Hematopoietic multipotent progenitor cell treated with erythropoietin and hydrocortisone succinate and interleukin-3 and kit ligand, for 17 days (in vitro differentiated cells): ENCODE results near the gene WBP2NL.

Experiments used
- DNase-seq: peaks from one replicate; pipeline ENCODE4 v3.0.0-alpha.2; 2015; ENCODE audit warnings: low spot score

The WBP2NL gene

GRCh38 chr22:41979423-41980250 lies 19.0 kb upstream of the WBP2NL start:
- DNase-seq, result no peak

DNA sequence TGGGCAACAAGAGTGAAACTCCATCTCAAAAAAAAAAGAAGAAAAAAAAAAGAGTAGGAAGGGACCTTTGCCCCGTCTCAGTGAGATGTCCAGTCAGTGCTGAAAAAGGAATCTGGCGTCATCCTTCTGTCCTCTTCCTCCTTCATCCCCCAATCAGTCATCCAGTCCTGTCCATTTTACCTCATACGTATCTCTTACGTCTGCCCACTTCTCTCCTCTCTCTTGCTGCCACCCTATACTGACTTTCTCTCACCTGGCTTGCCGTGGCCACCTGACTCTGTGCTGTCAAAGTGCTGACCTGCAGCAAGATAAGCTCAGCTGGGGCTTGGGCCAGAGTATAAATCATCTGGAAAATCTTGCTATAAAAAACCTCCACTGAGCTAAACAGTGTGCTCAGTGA lies 15.7 kb upstream of the WBP2NL start:
- DNase-seq, result no peak

DNA sequence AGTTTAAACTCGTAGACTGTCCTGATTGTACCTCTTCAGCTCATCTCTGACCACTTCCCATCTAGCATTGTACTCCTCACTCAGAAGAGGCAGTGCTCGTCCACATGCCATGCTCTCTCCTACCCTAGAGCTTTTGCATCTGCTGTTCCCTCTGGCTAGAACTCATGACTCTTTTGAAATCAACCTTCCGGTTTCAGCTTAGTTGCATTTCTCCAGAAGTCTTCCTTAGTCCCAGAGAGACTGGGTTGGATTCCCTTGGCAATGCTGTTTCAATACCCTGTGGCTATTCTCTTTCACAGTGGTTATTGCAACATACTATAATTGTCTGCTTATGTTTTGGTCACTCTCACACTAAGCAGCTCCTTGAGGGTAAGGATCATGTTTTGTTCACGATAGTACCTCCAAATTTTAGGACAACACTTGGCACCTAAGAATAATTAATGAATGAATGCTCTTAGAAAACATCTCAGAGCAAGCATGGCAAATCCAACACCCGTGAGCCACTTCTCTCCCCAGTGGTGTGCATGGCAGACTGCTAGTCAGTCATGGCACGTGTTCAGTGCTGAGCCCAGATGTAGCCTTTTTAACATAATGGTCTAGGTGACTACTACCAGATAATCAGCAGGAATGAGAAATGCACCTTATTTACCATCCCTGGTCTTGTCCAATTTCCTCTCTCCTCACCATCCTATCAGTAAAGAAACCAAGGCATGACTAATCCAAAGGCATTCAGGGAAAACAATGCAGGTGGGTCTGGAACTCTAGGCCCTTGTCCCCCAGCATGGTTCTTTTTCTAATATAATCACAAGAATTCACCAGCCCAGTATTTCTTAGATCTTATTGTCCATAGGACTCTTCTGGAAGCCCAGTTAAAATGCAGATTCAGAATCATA lies 14.8 kb upstream of the WBP2NL start:
- DNase-seq, result no peak

DNA sequence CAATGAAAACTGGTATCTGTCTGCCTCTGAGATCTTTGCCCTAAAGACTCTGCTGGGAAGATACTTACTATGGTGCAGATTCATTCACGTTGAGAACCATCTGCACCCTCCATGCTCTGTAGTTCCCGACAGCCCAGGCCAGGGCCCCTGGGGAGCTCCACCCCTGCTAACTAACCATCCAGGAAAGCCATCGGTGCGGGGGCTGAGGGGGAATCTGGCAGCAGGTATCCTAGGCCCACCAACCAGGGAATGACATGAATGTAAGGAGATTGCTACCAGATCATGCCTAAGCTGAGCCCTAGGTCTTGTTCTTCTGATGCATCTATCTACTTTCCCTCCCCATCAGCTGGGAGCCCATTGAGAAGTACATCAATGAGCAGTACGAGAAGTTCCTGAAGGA lies 11.3 kb upstream of the WBP2NL start:
- DNase-seq, result no peak

- no peak for DNase-seq
These were observed 9.3 kb upstream of the WBP2NL start for GRCh38 chr22:41989246-41989645.

GRCh38 chr22:41991111-41991510 lies 7.5 kb upstream of the WBP2NL start:
- DNase-seq, result no peak

GRCh38 chr22:41992496-41992895 lies 6.1 kb upstream of the WBP2NL start:
- DNase-seq, result no peak

- no peak for DNase-seq
These were observed 3.4 kb upstream of the WBP2NL start for GRCh38 chr22:41995211-41995610.

DNA sequence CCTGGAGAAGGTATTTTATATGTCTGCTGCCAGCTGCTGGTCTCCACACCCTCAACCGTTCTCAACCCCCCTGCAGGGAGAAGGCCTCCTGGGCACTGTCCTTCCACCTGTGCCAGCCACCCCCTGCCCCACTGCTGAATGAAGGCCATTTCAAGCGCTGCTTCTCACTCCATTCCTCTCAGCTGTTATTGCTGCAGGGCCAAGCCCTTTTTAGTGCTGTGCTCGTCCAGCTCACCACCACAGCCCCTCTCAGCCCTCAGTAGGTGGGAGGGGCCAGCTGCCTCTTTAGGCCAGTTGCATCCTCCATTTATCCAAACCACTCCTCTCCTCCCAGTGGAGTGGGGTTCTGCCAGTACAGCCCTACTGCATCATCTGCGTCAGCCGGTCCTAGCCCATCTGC lies 1.8 kb upstream of the WBP2NL start:
- no peak for DNase-seq

DNA sequence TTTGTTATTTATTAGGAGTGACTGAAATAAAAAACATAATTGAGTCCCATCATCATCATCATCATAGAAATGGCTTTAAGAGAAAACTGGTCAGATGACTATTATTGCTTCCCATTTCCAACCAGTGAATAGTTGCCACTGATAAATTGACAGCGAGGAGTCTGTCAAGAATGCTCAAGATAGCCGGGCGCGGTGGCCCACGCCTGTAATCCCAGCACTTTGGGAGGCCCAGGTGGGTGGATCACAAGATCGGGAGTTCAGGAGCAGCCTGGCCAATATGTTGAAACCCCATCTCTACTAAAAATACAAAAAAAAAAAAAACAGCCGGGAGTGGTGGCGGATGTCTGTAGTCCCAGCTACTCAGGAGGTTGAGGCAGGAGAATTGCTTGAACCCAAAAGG lies 1.9 kb downstream of the WBP2NL start:
- DNase-seq, result no peak

DNA sequence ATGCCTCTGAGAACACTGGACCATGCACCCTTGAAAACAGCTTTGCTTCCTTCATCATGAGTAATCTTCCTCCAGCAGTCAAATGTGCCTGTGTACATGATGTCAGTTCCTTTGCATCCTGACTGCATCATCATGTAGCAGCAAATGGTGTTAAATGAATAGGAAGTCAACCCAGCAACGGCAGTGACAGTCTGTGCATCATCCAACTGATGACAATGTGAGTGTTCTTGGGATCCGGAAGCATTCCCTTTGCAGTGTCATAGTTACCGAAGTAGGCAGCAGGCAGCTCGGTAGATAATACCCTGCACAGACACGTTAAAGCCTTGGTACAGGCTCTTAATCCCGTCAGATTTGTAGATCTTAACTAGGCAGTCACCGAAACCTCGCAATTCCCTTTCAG lies 2.5 kb downstream of the WBP2NL start:
- no peak for DNase-seq

DNA sequence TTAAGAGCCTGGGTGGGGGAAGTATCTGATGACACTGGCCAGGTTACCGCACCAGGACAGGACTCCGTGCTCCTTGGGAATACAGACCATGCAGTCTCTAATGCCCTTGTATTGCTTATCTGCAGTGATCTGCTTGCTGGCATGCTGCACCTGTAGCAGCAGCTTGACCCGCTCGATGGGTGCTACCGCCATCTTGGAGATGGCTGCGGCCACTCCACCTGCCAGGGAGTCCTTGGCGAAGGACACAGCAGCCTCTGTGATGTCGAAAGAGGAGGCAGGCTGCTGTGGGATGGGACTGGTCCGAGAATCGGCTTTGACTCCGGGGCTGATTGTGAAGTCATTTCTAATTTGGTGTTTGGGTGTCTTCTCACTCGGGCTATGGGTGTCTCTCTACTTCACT lies 3.1 kb downstream of the WBP2NL start:
- no peak for DNase-seq

GRCh38 chr22:42007922-42008321 lies 9.3 kb downstream of the WBP2NL start:
- DNase-seq, result no peak

DNA sequence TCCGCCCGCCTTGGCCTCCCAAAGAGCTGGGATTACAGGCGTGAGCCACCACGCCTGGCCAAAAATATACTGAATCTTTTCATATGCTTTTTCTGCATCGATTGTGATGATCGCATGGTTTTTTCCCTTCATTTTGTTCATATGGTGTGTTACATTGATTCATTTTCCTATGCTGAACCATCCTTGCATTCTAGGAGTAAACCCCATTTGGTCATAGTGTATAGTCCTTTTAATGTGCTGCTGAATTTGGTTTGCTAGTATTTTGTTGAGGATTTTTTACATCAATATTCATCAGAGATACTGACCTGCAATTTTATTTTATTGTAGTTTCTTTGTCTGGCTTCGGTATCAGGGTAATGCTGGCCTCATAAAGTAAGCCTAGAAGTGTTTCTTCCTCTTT lies 12.2 kb downstream of the WBP2NL start:
- no peak for DNase-seq

GRCh38 chr22:42013385-42013784 lies 14.8 kb downstream of the WBP2NL start:
- DNase-seq, result no peak

DNA sequence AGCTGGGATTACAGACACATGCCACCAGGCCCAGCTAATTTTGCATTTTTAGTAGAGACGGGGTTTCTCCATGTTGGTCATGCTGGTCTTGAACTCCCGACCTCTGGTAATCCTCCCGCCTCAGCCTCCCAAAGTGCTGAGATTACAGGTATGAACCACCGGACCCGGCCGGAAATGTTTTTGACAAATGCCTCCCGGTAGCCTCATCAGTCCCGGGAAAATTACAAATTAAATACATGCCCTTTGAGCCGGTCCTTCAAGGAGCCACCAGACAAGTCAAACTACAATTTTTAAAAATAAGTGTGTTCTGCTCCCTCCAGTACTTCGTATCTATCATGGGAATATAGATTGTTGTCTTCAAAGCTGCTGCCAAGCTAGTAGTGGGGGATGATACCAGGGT lies 17.5 kb downstream of the WBP2NL start:
- DNase-seq, result no peak

DNA sequence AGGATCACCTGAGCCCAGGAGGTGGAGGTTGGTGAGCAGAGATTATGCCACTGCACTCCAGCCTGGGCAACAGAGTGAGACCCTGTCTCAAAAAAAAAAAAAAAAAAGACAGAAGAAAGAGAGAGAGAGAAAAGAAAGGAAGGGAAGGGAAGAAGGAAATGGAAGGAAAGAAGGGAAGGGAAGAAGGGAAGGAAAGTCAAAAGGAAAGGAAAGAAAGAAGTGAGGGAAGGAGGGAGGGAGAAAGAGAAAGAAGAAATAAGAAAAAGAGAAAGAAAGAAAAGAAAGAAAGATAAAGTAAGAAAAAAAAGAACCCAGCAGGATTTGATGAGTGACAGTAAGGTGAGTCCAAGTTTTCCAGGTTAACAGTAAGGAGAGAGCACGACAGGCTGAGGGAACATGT lies 19.6 kb downstream of the WBP2NL start:
- no peak for DNase-seq

- no peak for DNase-seq
These were observed 23.0 kb downstream of the WBP2NL start for GRCh38 chr22:42021571-42021970.

GRCh38 chr22:42022162-42022847 lies 23.7 kb downstream of the WBP2NL start:
- no peak for DNase-seq

DNA sequence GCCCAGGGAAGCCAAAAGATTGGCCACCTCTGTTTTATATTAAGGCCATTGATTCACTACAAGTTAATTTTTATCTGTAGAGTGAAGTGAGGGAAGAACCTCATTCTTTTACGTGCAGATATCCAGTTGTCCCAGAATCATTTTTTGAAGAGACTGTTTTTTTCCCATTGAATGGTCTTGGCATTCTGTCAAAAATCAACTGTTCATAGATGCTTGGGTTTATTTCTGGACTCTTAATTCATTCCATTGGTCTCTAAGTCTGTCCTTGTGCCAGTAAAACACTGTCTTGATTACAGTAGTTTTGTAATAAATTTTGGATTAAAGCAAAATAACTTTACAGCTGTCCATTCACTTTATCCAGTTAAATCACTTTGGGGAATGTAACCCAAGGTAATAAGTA lies 26.8 kb downstream of the WBP2NL start:
- no peak for DNase-seq

- no peak for DNase-seq
These were observed 28.1 kb downstream of the WBP2NL start for GRCh38 chr22:42026705-42027104.

- DNase-seq, result no peak
These were observed 34.9 kb downstream of the WBP2NL start for GRCh38 chr22:42033263-42034181.
